Parathyroid adenoma (tissue), 2 donors: ENCODE data around the gene OCA2.

ENCODE experiments used
- H2AFZ ChIP-seq: fragments of 300-600 bp; sonication (generic); one replicate; pipeline ENCODE4 v1.7.0; 2017; ENCODE audit warnings: antibody characterized with exemption, mild to moderate bottlenecking
- H3K27ac ChIP-seq: fragments of 300-600 bp; sonication (generic); one replicate; pipeline ENCODE4 v1.7.0; 2017
- H3K27me3 ChIP-seq: fragments of 300-600 bp; sonication (generic); one replicate; pipeline ENCODE4 v1.7.0; 2017; ENCODE audit warnings: low read length; ENCODE audit not compliant: control insufficient read depth, insufficient read depth
- H3K36me3 ChIP-seq: fragments of 300-600 bp; sonication (generic); one replicate; pipeline ENCODE4 v1.7.0; 2017; ENCODE audit warnings: low read length; ENCODE audit not compliant: control insufficient read depth, insufficient read depth
- H3K4me1 ChIP-seq: fragments of 300-600 bp; sonication (generic); one replicate; pipeline ENCODE4 v1.7.0; 2017; ENCODE audit warnings: control low read depth
- H3K4me2 ChIP-seq: fragments of 300-600 bp; sonication (generic); one replicate; pipeline ENCODE4 v1.7.0; 2017; ENCODE audit warnings: low read length
- H3K4me3 ChIP-seq: fragments of 300-600 bp; sonication (generic); one replicate; pipeline ENCODE4 v1.7.0; 2017; ENCODE audit warnings: low read depth, low read length
- H3K79me2 ChIP-seq: fragments of 300-600 bp; sonication (generic); one replicate; pipeline ENCODE4 v1.7.0; 2017; ENCODE audit warnings: control low read depth
- H3K9ac ChIP-seq: fragments of 300-600 bp; sonication (generic); one replicate; pipeline ENCODE4 v1.7.0; 2017; ENCODE audit warnings: mild to moderate bottlenecking
- H3K9me3 ChIP-seq: fragments of 300-600 bp; sonication (generic); one replicate; pipeline ENCODE4 v1.7.0; 2017; ENCODE audit warnings: low read length; ENCODE audit not compliant: control insufficient read depth
- CTCF ChIP-seq: fragments of 300-600 bp; sonication (generic); IDR thresholded peaks from one replicate; pipeline ENCODE4 v1.7.0; 2017; ENCODE audit warnings: antibody characterized with exemption, mild to moderate bottlenecking
- donor health status: primary hyperparathyroidism.

Gene OCA2

GRCh38 chr15:28109626-28110455, 10.7 kb upstream of the OCA2 start:
- TF ChIP-seq CTCF, result no peak
- Histone ChIP-seq H3K4me3 (no peak overlapping the region), H2AFZ (no peak overlapping the region), H3K79me2 (no peaks in the 10 kb centered on the region), H3K9ac (no peak overlapping the region), H3K4me1 (no peaks in the 10 kb centered on the region), H3K4me2 (no peak overlapping the region), H3K9me3 (no peaks in the 10 kb centered on the region), H3K36me3 (no peaks in the 10 kb centered on the region), H3K27me3 (no peaks in the 10 kb centered on the region), H3K27ac (no peak overlapping the region)

GRCh38 chr15:28107904-28108275, 8.8 kb upstream of the OCA2 start:
- H3K9me3 ChIP-seq, result no peaks in the 10 kb centered on the region

GRCh38 chr15:28107111-28107903, 8.2 kb upstream of the OCA2 start:
- H3K9ac ChIP-seq, result no peak overlapping the region
- no peaks in the 10 kb centered on the region for H3K4me1 ChIP-seq
- H2AFZ ChIP-seq, result peak overlapping the region; percentile 60
- H3K27me3 ChIP-seq, result no peaks in the 10 kb centered on the region
- H3K9me3 ChIP-seq, result no peaks in the 10 kb centered on the region
- peak overlapping the region; percentile 88 for H3K4me2 ChIP-seq
- peak overlapping the region; percentile 52 for H3K4me3 ChIP-seq
- no peak overlapping the region for H3K27ac ChIP-seq
- H3K79me2 ChIP-seq, result no peaks in the 10 kb centered on the region
- no peak for TF ChIP-seq CTCF
- H3K36me3 ChIP-seq, result no peaks in the 10 kb centered on the region

More at GRCh38 chr15:28107904-28108275, 8.8 kb upstream of the OCA2 start:
- Histone ChIP-seq H3K4me2 (no peak overlapping the region), H3K27ac (no peak overlapping the region), H3K4me3 (no peak overlapping the region), H2AFZ (no peak overlapping the region), H3K4me1 (no peaks in the 10 kb centered on the region), H3K79me2 (no peaks in the 10 kb centered on the region), H3K9ac (no peak overlapping the region), H3K27me3 (no peaks in the 10 kb centered on the region), H3K36me3 (no peaks in the 10 kb centered on the region)
- TF ChIP-seq CTCF, result no peak

GRCh38 chr15:28106294-28107110, 7.4 kb upstream of the OCA2 start:
- Histone ChIP-seq H3K79me2 (no peaks in the 10 kb centered on the region), H3K9ac (no peak overlapping the region), H3K36me3 (no peaks in the 10 kb centered on the region), H3K4me3 (peak overlapping the region; percentile 52), H3K4me2 (peak overlapping the region; percentile 88), H2AFZ (peak overlapping the region; percentile 60), H3K4me1 (no peaks in the 10 kb centered on the region), H3K9me3 (no peaks in the 10 kb centered on the region), H3K27ac (no peak overlapping the region), H3K27me3 (no peaks in the 10 kb centered on the region)
- TF ChIP-seq CTCF, result no peak
